Fibroblast of pulmonary artery (primary cell): ENCODE results near the gene UBA7.
A peak's percentile ranks its signal among the peaks of the same experiment; 100 is the strongest.
"Not testable (repeated sequence)": the region's sequence is repeated elsewhere in the genome, so short reads cannot be mapped to it uniquely, and the experiment has no call there.

Experiments
- DNase-seq: peaks from one replicate; pipeline ENCODE4 v3.0.0-alpha.2; 2010; ENCODE audit warnings: low read depth
- H3K4me3 ChIP-seq: replicated peaks from 2 replicates; pipeline ENCODE4 v1.5.1; 2011; ENCODE audit warnings: low read depth, mild to moderate bottlenecking, control low read depth, low read length, moderate library complexity
- CTCF ChIP-seq: IDR thresholded peaks from 2 replicates; pipeline ENCODE4 v1.5.1; 2011; ENCODE audit warnings: mild to moderate bottlenecking, control low read depth, low read length, inconsistent platforms; ENCODE audit errors: missing control alignments

Gene UBA7

GRCh38 chr3:49790626-49791411, 22.9 kb downstream of the UBA7 start:
- no peak for TF ChIP-seq CTCF
- H3K4me3 ChIP-seq = no peak overlapping the region
- no peak for DNase-seq

GRCh38 chr3:49788056-49788455, 25.7 kb downstream of the UBA7 start:
- no peak for TF ChIP-seq CTCF
- no peak overlapping the region for H3K4me3 ChIP-seq
- no peak for DNase-seq

DNA sequence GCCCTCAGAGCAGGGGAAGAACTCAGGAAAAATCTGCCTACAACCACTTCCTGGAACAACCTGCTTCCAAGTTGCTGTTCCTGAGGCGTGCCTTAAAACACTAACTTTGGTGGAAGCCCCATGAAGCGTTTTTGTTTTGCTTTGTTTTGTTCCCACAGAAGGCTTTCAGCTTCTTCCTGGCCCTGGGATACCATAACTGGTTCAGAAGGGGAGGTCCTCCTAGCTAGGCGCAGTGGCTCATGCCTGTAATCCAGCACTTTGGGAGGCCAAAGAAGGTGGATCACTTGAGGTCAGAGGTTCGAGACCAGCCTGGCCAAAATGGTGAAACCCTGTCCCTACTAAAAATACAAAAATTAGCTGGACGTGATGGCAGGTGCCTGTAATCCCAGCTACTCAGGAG, 26.2 kb downstream of the UBA7 start:
- no peak overlapping the region for H3K4me3 ChIP-seq
- TF ChIP-seq CTCF = no peak
- DNase-seq = no peak

DNA sequence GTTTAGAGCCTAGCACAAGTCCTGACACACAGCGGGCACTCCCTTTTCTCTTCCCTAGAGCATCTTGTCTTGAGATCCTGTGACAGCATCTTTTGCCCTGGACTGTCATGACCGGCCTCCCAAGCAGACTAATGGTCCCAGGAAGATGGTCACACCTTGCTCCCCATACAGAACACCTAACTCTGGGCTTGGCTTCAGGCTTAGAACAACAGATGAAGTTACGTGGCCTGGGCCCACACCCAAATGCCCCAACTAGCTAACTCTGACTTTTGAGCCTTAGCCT, 26.6 kb downstream of the UBA7 start:
- no peak overlapping the region for H3K4me3 ChIP-seq
- no peak for TF ChIP-seq CTCF

GRCh38 chr3:49786357-49787181, 27.2 kb downstream of the UBA7 start, which contains the start of gene IP6K1:
Gene IP6K1, minus strand, starts transcription at chr3:49786542. Its CDS starts 38,502 bp downstream, at chr3:49748040.
- TF ChIP-seq CTCF = no peak
- H3K4me3 ChIP-seq = peak within 1 kb of the TSS; percentile 88
- peak; percentile 100 for DNase-seq

More for the DNA sequence above, 26.6 kb downstream of the UBA7 start:
- DNase-seq = no peak

DNA sequence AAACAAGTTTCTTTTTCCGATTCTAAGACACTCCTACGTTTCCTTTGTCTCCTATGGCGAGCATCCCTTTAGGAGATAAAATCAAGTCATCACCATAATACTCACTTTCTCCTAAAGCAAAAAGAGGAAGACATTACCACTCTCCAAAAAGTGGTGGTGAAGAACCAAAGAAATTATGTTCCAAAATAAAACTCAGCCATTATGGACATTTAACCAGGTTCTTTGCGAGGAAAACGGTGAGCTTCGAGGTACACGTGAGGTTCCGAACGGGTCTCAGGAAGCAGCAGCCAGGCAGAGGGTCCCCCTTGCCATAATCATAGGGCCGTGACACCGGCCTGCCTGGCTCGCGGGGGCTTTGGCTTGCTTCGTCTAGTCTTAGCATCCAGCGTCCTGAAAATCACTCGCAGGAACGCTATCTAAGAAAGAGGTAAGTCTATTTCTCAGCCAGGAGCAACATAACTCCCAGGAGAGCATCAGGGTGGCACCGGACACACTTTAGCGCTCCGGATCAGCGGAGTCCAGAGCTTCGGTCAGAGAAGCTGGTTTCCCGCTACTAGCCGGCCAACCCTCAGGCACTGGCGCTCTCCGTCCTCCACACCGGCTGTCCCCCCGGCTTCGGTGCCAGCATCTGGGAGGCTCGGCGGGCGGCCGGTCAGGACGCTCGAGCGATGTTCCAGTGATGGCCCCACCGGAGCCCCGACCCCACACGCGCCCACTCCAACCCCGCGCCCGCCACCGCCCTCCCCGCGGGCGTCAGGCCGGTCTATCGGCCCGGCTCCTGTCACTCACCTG, 28.0 kb downstream of the UBA7 start:
- H3K4me3 ChIP-seq = peak overlapping the region; percentile 88
- DNase-seq = peak; percentile 39

DNA sequence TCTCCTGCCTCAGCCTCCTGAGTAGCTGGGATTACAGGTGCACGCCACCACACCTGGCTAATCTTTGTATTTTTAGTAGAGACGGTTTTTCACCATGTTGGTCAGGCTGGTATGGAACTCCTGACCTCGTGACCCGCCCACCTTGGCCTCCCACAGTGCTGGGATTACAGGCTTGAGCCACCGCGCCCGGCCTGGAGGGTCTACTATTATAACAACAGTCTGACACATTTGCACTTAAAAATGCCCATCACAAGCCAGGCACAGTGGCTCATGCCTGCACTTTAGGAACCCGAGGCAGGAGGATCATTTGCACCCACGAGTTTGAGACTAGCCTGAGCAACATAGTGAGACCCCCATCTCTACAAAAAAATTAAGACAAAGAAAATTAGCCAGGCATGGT, 31.5 kb downstream of the UBA7 start:
- not testable (repeated sequence) for H3K4me3 ChIP-seq, DNase-seq

More for the DNA sequence above, 28.0 kb downstream of the UBA7 start:
- no peak for TF ChIP-seq CTCF
